ENCODE measurements around the gene NCAPH2. TPM values are rescaled to one million over a fixed set of nuclear protein-coding genes. Genes with fewer than 3 reads are reported as not detected.
A peak's percentile ranks its signal among the peaks of the same experiment; 100 is the strongest.

The NCAPH2 gene
- total and polyA plus RNA-seq, 2 of the 13 experiments (the other 11 are each of a cell fraction or from before 2014, with no cell fraction given): 28.1 to 64.4 TPM

DNA sequence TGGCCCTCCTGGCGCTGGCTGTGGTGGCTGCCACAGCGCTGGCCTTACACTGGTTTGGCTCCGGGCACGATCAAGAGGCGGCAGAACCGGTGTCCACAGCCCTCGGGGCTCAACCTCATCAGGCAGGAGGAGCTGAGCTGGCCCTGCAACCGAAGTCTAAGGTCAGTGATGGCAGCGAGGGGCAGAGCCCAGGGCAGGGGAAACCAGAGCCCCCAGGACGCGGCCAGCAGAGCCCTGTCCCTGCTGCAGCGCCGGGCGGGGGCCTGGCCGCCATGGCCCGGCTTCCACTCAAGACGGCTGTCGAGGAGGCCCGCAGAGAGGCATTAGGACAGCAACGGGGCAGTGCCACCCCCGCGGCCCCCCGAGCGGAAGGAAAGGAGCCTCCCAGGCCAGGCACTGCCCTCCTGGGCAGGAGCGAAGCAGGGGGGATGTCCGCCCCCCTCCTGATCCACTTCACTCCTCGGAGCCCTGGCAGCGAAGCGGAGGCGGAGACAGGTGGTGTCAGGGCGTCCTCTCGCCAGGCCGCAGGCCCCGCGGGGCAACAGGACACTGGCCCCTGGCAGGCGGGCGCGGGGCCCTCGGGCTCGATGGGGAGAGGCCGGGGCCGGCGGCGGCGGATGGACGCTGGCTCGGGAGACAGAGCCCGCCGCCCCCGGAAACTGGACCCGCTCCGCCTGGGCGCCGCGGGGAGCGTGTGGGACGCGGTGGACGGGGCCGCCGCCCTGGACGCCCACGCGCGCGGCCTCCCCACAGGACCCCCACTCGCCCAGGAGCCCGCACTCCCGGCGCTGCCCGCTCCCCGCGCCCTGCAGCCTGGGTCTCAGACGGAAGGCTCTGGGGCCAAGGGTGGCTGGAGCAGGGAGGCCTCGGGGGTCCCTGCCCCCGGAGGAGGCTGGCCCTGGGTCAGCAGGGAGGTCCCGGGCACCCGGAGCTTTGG, 38.6 kb downstream of the NCAPH2 start:
- no peak overlapping the region for H3K9ac ChIP-seq (ENCODE audit: insufficient read depth, low read depth, low read length)
- TF ChIP-seq RXRA (CRISPR knock-in tag; IDR thresholded peaks at IDR 0.05) (no peak), ZNF670 (CRISPR knock-in tag; IDR thresholded peaks at IDR 0.05; ENCODE audit: borderline replicate concordance) (no peak), ZC3H4 (CRISPR knock-in tag; IDR thresholded peaks at IDR 0.05; ENCODE audit: borderline replicate concordance) (no peak), SRY (CRISPR knock-in tag; IDR thresholded peaks at IDR 0.05) (no peak), SRSF9 (IDR thresholded peaks at IDR 0.05; ENCODE audit: borderline replicate concordance, insufficient read depth, low read depth, low read length, poor library complexity, severe bottlenecking) (no peak), CAMTA2 (CRISPR knock-in tag; IDR thresholded peaks at IDR 0.05; ENCODE audit: borderline replicate concordance) (no peak), MBD4 (IDR thresholded peaks at IDR 0.05; ENCODE audit: borderline replicate concordance, low read length) (no peak), ZNF17 (CRISPR knock-in tag; IDR thresholded peaks at IDR 0.05) (no peak), ATF7 (IDR thresholded peaks at IDR 0.05) (no peak), ATF7 (CRISPR knock-in tag; IDR thresholded peaks at IDR 0.05) (no peak)
- TF ChIP-seq, protein P1, sequence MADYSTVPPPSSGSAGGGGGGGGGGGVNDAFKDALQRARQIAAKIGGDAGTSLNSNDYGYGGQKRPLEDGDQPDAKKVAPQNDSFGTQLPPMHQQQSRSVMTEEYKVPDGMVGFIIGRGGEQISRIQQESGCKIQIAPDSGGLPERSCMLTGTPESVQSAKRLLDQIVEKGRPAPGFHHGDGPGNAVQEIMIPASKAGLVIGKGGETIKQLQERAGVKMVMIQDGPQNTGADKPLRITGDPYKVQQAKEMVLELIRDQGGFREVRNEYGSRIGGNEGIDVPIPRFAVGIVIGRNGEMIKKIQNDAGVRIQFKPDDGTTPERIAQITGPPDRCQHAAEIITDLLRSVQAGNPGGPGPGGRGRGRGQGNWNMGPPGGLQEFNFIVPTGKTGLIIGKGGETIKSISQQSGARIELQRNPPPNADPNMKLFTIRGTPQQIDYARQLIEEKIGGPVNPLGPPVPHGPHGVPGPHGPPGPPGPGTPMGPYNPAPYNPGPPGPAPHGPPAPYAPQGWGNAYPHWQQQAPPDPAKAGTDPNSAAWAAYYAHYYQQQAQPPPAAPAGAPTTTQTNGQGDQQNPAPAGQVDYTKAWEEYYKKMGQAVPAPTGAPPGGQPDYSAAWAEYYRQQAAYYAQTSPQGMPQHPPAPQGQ (CRISPR knock-in tag; IDR thresholded peaks at IDR 0.05; ENCODE audit: borderline replicate concordance): no peak
- TF ChIP-seq, protein P2, sequence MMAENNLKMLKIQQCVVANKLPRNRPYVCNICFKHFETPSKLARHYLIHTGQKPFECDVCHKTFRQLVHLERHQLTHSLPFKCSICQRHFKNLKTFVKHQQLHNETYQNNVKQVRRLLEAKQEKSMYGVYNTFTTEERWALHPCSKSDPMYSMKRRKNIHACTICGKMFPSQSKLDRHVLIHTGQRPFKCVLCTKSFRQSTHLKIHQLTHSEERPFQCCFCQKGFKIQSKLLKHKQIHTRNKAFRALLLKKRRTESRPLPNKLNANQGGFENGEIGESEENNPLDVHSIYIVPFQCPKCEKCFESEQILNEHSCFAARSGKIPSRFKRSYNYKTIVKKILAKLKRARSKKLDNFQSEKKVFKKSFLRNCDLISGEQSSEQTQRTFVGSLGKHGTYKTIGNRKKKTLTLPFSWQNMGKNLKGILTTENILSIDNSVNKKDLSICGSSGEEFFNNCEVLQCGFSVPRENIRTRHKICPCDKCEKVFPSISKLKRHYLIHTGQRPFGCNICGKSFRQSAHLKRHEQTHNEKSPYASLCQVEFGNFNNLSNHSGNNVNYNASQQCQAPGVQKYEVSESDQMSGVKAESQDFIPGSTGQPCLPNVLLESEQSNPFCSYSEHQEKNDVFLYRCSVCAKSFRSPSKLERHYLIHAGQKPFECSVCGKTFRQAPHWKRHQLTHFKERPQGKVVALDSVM (CRISPR knock-in tag; IDR thresholded peaks at IDR 0.05): no peak
- DNase-seq (ENCODE audit: low spot score): no peak
- H3K9me3 ChIP-seq (ENCODE audit: low read length): no peaks in the 10 kb centered on the region
- peak; percentile 38 for ATAC-seq
- H3K4me3 ChIP-seq (replicated peaks in 1 of 3; ENCODE audit: insufficient read depth in 1 of 3, low read depth in 2 of 3, low read length in 3 of 3): peak overlapping the region in 2 of 3 experiments; percentile 33 to 48; a peak in 3 of 6 replicates
- H3K4me2 ChIP-seq (ENCODE audit: low read depth, low read length): peak overlapping the region; percentile 45; the same call in 1 of the 2 replicates
- no peaks in the 10 kb centered on the region for H4K20me1 ChIP-seq (ENCODE audit: insufficient read depth, low read length)
- ChIA-PET POLR2A (interaction anchor here (0.9 to 4.2 kb wide), 13 partner anchors 10 to 284 kb away, joined by 3 to 34 read pairs (median 7); partner anchors contain the start of genes CHKB, LMF2, NCAPH2 and SCO2), CTCF (ENCODE audit: low intra/inter-chr PET ratio, low total read pairs) (no interaction called here)
- H2AFZ ChIP-seq (ENCODE audit: low read length): no peak overlapping the region
- intact Hi-C loops (cut with micrococcal nuclease; ENCODE audit: unreplicated experiment): no loop called here
- H3K4me1 ChIP-seq (ENCODE audit: insufficient read depth, low read length): peaks cover 19% of the 10 kb centered on the region
- 68% methylated on average over 31 of the region's 78 CpGs for WGBS (ENCODE audit: low lambda C conversion rate)
- H3K36me3 ChIP-seq (replicated peaks in 1 of 2; ENCODE audit: control insufficient read depth in 1 of 2, insufficient read depth in 2 of 2, low read length in 2 of 2): no peaks in the 10 kb centered on the region
- H3K27ac ChIP-seq (ENCODE audit: extremely low read length, insufficient read depth, low read length): no peak overlapping the region
- H3K27me3 ChIP-seq (ENCODE audit: control insufficient read depth in 1 of 2, insufficient read depth in 2 of 2, low read length in 2 of 2): peaks cover 3 to 30% of the 10 kb centered on the region in 2 experiments
- H3K79me2 ChIP-seq (ENCODE audit: insufficient read depth, low read length): no peaks in the 10 kb centered on the region
- FAIRE-seq: no peak
- in situ Hi-C loops (cut with HindIII; ENCODE audit: extremely low pct_ligation_motif_present, low pct_unique_long_range_greater_than_20kb): no loop called here
- no TSS peak for BruUV-seq (replicated peaks)

All from HepG2 (cell line).